ENCODE data around the gene RASAL3. TPM values are rescaled to one million over a fixed set of nuclear protein-coding genes. Genes with fewer than 3 reads are reported as not detected.
"Not testable (repeated sequence)": the region's sequence is repeated elsewhere in the genome, so short reads cannot be mapped to it uniquely, and the experiment has no call there.

Gene RASAL3
- total and polyA plus RNA-seq, 8 donors, result 2.0 to 27.1 (median 2.7) TPM

GRCh38 chr19:15419413-15420025, 44.8 kb downstream of the RASAL3 start:
- no peaks in the 10 kb centered on the region for H3K27me3 ChIP-seq
- peaks cover 0 to 3% of the 10 kb centered on the region in 2 donors for H3K9me3 ChIP-seq
- peaks cover 0 to 44% of the 10 kb centered on the region in 2 donors for H3K36me3 ChIP-seq
- H3K27ac ChIP-seq, result peak overlapping the region in 1 of 2 donors; percentile 87
- peaks cover 9 to 45% of the 10 kb centered on the region in 2 donors for H3K4me1 ChIP-seq
- no peak for DNase-seq
- peak; percentile 1 for ATAC-seq
- peak overlapping the region; percentile 93 to 100 for H3K4me3 ChIP-seq
- TF ChIP-seq CTCF (IDR thresholded peaks at IDR 0.05), result no peak
- intact Hi-C loops (cut with DNase I), result no loop called here

GRCh38 chr19:15418579-15419412, 45.5 kb downstream of the RASAL3 start, which contains the start of gene AKAP8L:
Gene AKAP8L (minus strand): TSS chr19:15418988. CDS start chr19:15418923, 65 bp downstream.
- ATAC-seq (peak; percentile 97), DNase-seq (peak; percentile 95 to 99 (median 98))
- peak; percentile 20 to 84 for TF ChIP-seq CTCF (IDR thresholded peaks at IDR 0.05)
- H3K27me3 ChIP-seq, result no peaks in the 10 kb centered on the region
- peaks cover 0 to 3% of the 10 kb centered on the region in 2 donors for H3K9me3 ChIP-seq
- H3K27ac ChIP-seq, result peak within 1 kb of the TSS; percentile 70 to 87
- peaks cover 0 to 37% of the 10 kb centered on the region in 2 donors for H3K36me3 ChIP-seq
- peak within 1 kb of the TSS; percentile 93 to 100 for H3K4me3 ChIP-seq
- H3K4me1 ChIP-seq, result peaks cover 9 to 47% of the 10 kb centered on the region in 2 donors
- intact Hi-C loops (cut with DNase I), result no loop called here

- intact Hi-C loops (cut with DNase I), result no loop called here
- no peaks in the 10 kb centered on the region for H3K27me3 ChIP-seq
- peak in 2 of 4 donors; percentile 49 to 67 for DNase-seq
- H3K4me3 ChIP-seq, result peak overlapping the region; percentile 93 to 100
- peaks cover 0 to 31% of the 10 kb centered on the region in 2 donors for H3K36me3 ChIP-seq
- no peak for TF ChIP-seq CTCF (IDR thresholded peaks at IDR 0.05)
- peak; percentile 4 for ATAC-seq
- peaks cover 0 to 1% of the 10 kb centered on the region in 2 donors for H3K9me3 ChIP-seq
- peaks cover 13 to 53% of the 10 kb centered on the region in 2 donors for H3K4me1 ChIP-seq
- peak overlapping the region; percentile 70 to 87 for H3K27ac ChIP-seq
Measured at GRCh38 chr19:15418231-15418578, 46.1 kb downstream of the RASAL3 start.

- DNase-seq (no peak), ATAC-seq (no peak)
- peaks cover 0 to 26% of the 10 kb centered on the region in 2 donors for H3K36me3 ChIP-seq
- intact Hi-C loops (cut with DNase I), result no loop called here
- TF ChIP-seq CTCF (IDR thresholded peaks at IDR 0.05), result no peak
- no peaks in the 10 kb centered on the region for H3K27me3 ChIP-seq
- H3K4me1 ChIP-seq, result peaks cover 18 to 56% of the 10 kb centered on the region in 2 donors
- H3K9me3 ChIP-seq, result no peaks in the 10 kb centered on the region
- H3K4me3 ChIP-seq, result peak overlapping the region; percentile 93 to 100
- H3K27ac ChIP-seq, result peak overlapping the region in 1 of 2 donors; percentile 87
Measured at GRCh38 chr19:15417699-15418098, 46.6 kb downstream of the RASAL3 start.

- Histone ChIP-seq H3K27me3 (no peaks in the 10 kb centered on the region), H3K4me1 (peaks cover 19 to 61% of the 10 kb centered on the region in 2 donors), H3K4me3 (no peak overlapping the region), H3K36me3 (peaks cover 0 to 43% of the 10 kb centered on the region in 2 donors), H3K27ac (no peak overlapping the region), H3K9me3 (no peaks in the 10 kb centered on the region)
- no peak for DNase-seq
- no peak for TF ChIP-seq CTCF (IDR thresholded peaks at IDR 0.05)
- intact Hi-C loops (cut with DNase I), result no loop called here
- no peak for ATAC-seq
Measured at GRCh38 chr19:15412832-15413231, 51.5 kb downstream of the RASAL3 start.

- H3K4me3 ChIP-seq; DNase-seq; ATAC-seq; intact Hi-C loops (cut with DNase I); H3K27me3 ChIP-seq; H3K9me3 ChIP-seq: not testable (repeated sequence)
- H3K4me1 ChIP-seq, result peaks cover 11 to 55% of the 10 kb centered on the region in 2 donors
- peaks cover 0 to 43% of the 10 kb centered on the region in 2 donors for H3K36me3 ChIP-seq
- H3K27ac ChIP-seq, result peak overlapping the region in 1 of 2 donors; percentile 21
Measured at GRCh38 chr19:15411351-15411750, 53.0 kb downstream of the RASAL3 start.
